Kasumi-1 (cell line): ENCODE results near the gene RGMA.

Source experiments
- DNase-seq, 2 experiments: peaks; one replicate each; lab custom pipeline; 2025; lab: John Stamatoyannopoulos, UW

Gene RGMA

DNA sequence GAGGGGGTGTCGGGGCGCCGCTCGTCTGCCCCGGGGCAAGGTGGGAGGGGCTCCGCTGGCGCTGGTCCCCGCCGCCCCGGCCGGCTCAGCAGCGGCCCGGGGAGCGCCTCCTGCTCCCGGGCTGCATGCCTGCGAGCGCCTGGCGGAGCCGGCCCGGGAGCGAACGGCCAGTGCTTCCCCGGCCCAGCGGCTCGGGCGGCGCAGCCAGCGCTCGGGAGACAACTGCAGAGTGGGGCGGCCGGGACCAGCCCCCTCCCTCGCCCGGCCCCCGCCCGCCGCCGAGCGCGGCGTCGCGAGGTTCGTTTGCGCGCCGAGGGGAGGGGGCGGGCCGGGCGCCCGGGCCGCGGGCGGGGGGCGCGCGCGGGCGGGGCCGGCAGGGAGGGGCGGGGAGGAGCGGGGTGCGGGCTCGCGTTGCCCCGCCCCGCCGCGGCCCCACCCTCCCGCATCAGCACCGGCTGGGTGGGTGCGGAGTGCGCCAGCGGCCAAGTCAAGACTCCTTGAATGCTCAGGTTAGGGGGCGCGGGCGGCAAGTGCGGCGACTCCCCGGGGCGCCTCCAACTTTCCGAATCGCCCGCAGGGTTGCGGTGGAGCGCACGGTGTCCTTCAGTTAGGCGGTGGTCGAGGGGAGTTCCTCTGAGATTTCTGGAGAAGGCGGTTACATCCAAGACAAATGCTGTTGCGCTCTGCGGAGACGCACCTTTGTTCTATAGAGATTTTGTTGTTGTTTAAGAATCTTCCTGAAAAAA is at the start of gene RGMA:
Gene RGMA, minus strand, starts transcription at position 231 of the 746 bp plus-strand sequence. CDS start 279 bp downstream, outside the sequence.
- no peak for DNase-seq

DNA sequence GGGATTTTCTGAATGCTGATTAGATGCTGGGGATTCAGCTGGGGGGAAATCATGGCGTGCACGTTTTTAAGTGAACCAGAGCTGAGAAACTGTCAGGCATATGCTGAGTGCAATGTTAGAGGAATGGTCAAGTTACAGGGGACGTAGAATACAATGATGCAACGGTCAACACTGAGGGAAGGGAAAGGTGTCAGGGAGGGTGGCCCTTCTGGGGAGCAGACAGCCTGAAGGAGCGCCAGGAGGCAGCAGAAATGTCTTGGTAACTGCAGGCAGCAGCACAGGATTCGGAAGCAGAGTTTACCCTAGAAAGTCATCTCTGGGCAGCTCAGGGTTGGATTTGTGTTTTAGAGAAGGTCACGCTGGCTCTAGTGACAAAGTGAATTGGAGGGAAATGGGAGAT is 47.6 kb upstream of the RGMA start:
- DNase-seq = no peak

DNA sequence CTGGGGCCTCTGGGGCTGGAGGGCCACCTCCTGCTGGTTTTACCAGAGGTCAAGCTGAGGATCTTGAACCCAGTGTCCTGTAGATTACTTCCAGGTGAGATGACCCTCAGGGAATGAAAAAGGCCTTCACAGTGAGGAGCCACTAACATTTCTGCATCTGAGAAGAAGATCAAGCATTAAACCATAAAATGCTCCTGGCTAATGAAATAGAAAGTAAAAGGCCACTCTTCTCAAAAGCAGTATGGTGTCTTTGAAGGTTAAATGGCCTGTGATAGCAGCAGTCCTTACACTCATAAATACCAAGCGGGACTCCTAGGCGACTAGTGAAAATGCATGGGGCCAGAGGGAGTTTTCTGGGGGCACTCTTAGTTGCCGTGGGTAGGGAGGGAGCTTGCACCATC is 47.0 kb upstream of the RGMA start:
- DNase-seq = no peak

GRCh38 chr15:93135459-93135858 is 46.4 kb upstream of the RGMA start:
- no peak for DNase-seq

GRCh38 chr15:93131485-93132095 is 42.6 kb upstream of the RGMA start:
- DNase-seq = no peak

- no peak for DNase-seq
Measured at GRCh38 chr15:93129702-93130488, 40.9 kb upstream of the RGMA start.

DNA sequence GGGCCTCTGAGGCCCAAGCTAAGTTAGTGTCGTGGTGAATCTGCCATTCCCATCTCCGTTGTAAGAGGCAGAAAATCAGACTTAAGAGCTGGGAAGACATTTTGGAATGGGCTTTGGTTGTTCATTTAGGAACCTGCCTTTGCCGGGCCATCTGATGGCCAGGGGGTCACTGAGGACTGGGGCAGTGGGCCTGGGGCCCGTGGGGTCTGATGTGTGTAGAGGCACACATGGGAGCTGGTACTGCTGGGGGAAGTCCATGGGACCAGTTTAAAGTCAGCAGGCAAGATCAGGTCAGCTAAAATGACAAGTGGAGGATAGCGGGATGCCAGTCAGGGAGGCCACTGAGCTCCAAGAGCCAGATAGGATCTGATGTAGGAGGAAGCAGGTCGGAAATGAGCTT is 38.3 kb upstream of the RGMA start:
- no peak for DNase-seq

DNA sequence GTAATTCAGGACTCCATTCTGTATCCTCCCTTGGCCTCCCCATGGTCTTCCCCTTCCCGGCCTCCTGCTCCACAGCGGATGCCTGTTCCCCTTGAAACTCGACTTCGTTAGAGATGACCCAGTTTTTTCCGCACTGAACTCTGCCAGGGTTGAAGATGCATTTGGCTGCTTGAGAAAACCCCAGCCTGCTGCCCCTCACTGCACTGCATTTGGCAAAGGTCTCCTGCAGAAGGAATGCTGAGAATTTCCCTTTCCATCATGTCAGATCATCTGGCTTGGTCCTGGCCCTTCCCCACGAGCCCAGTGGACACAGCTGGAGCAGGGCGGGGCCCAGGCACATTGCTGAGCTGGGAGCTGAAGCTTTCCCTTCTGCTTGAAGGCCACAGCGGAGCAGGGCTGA is 37.6 kb upstream of the RGMA start:
- no peak for DNase-seq

DNA sequence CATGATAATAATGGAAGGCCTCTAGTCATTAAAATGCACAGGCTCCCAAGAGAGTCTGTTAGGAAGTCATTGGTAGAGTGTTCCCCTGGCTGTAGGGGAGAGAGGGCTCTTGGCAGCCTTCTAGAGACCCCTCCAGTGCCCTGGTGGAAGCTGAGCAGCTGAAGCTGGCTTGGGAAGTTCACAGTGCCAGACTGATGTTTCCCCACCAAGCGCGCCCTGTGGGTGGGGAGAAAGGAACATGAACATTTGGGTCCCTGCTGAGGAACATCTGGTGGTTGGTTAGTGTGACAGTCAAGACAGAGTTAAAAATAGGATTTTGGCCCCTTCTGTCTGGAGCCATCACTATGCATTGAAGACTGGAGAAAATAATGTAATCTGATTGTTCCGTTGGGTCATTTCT is 37.1 kb upstream of the RGMA start:
- DNase-seq = no peak

DNA sequence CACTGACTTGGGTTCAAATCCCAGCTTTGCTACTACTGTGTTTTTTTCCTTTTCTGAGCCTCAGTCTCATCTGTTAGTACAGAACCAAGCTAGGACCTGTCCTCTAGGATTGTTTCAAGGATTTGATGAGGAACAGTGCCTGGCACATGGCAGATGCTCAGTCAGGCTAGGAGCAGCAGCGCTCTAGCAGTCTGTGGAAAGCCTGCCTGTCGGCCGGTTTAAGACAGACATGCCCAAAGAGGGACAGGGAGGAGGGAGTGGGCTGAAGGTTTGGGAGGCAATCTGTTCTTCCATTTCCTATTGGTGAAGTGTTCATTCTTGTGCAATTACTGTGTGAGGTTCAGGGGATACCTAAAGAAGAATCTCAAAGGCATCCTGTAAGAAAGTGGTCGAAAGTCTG is 35.1 kb upstream of the RGMA start:
- DNase-seq = no peak

- DNase-seq = no peak
Measured at GRCh38 chr15:93121973-93122910, 33.2 kb upstream of the RGMA start.

GRCh38 chr15:93121107-93121506 is 32.1 kb upstream of the RGMA start:
- DNase-seq = no peak

GRCh38 chr15:93118904-93119303 is 29.9 kb upstream of the RGMA start:
- no peak for DNase-seq

- DNase-seq = no peak
Measured at GRCh38 chr15:93111451-93111850, 22.4 kb upstream of the RGMA start.

DNA sequence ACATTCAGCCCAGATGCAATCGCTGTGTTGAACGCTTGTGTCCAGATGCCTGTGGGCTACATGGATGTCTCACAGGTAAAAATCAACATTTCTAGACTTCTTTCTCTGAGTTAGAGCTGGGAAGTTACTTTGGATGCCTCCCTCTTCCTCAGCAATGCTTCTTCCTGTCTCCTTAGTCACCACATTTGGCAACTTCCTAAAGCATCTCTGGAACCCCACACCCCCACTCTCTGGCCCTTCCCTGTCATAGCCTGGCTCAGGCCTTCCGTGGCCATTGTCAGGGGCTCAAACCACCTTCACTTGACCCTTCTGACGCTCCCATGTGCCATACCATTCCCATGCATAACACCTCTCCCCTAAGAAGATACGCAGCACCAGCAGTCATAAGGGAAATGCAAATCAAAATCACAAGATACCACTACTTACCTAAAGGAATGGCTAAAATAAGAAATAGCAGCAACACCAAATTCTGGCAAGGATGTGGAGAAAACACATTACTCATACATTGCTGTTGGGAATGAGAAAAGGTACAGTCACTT is 21.6 kb upstream of the RGMA start:
- DNase-seq = no peak

GRCh38 chr15:93109336-93110102 is 20.5 kb upstream of the RGMA start:
- no peak for DNase-seq

DNA sequence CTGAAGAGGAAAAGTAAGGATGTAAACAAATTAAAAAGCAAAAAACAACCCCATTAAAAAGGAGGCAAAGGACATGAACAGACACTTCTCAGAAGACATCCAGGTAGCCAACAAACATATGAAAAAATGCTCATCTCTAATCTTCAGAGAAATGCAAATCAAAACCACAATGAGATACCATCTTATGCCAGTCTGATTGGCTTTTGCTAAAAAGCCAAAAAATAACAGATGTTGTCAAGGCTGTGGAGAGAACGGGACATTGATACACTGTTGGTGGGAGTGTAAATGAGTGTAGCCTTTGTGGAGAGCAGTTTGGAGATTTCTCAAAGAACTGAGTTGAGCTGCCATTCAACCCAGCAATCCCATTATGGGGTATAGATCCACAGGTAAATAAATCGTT is 18.6 kb upstream of the RGMA start:
- no peak for DNase-seq

- no peak for DNase-seq
Measured at GRCh38 chr15:93105485-93105884, 16.5 kb upstream of the RGMA start.

DNA sequence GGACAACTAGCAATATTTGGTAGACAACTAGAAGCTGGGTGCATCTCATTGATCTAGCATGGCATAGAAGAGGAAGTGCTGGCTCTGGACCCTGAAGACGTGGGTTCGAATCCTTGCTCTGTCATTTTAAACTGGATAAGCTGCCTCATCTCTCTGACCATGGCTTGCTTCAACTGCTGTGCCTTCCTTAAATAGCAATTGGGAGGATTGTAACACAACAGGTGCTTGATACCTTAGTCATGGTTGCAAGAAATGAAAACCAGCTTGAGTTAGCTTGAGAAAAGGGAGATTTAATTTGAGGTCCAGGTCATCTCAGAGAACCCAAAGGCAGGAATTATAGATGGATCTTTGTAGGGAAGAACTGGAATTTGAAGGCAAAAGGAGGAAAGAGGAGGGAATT is 14.8 kb upstream of the RGMA start:
- DNase-seq = no peak

GRCh38 chr15:93102211-93102610 is 13.2 kb upstream of the RGMA start:
- DNase-seq = no peak

DNA sequence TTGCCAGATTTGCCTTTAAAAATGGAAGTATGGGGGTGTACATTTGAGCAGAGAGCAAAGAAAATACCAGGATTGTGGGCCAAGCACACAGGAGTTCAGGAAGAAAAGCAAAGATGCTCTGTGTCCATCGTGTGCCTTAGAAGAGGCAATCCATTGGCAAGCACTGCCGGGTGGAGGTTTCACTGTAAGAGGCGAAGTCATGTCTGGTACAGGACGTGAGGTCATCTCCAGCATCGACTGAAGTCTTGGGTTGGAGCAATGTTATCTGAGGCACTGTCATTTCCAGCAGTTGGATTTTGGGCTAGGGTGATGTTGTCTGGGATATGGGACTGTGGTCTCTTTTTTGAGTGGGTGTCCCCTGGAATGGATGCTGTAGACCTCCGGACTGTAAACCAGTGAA is 4.8 kb upstream of the RGMA start:
- DNase-seq = no peak
